Measurements from ENCODE around the gene HSPB1.
A peak's percentile ranks its signal among the peaks of the same experiment; 100 is the strongest.
"Not testable (repeated sequence)": the region's sequence is repeated elsewhere in the genome, so short reads cannot be mapped to it uniquely, and the experiment has no call there.

HSPB1 gene

DNA sequence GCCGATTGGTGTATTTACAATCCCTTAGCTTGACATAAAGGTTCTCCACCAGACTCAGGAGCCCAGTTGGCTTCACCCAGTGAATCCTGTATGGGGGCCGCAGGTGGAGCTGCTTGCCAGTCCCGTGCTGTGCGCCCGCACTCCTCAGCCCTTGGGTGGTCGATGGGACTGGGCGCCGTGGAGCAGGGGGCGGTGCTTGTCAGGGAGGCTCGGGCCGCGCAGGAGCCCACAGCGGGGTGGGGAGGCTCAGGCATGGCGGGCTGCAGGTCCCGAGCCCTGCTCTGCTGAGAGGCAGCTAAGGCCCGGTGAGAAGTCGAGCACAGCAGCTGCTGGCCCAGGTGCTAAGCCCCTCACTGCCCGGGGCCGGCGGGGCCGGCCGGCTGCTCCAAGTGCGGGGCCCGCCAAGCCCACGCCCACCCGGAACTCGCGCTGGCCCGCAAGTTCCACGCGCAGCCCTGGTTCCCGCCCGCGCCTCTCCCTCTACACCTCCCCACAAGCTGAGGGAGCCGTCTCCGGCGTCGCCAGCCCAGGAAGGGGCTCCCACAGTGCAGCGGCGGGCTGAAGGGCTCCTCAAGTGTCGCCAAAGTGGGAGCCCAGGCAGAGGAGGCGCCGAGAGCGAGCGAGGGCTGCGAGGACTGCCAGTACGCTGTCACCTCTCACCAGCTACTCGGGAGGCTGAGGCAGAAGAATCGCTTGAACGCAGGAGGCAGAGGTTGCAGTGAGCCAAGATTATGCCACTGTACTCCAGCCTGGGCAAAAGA lies 7.0 kb downstream of the HSPB1 start:
- DNase-seq, result not testable (repeated sequence)

DNA sequence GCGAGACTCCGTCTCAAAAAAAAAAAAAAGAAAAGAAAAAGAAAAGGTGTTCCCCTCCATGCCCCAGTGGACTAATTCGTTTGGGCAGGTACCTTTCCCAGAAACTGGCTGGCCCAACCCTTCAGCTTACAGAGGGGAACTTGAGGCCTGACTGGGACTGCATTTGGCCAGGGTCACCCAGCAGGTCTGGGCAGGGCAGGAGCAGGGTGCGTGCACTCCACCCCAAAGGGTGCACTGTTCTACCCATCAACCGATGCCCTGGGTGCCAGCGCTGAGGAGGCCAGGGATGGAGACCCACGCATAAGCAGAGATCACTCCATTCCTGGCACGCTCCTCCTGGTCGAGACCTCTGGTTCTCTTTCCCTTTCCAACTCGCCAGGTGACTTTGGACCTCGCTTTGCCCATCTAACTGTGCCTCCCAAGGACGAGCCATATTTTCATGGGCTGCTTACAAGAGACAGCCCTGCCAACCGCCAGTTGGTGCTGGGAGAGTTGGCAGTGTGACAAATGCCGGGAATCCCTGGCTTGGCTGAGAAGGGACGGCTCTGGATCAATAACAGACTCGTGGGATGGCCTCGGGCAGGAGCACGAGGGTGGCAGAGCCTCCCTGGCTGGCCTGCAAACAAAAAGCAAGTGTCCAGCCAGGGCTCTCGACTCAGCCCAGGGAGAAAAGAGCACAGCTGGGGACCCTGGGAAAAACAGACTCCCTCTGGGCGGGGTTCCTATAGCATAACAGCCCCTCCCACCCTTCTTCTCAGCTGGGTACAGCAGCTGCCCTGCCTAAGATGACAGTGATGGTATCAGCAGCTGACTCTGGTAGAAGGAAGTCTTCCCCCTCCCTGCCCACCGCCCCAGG lies 7.9 kb downstream of the HSPB1 start:
- no peak for DNase-seq

DNA sequence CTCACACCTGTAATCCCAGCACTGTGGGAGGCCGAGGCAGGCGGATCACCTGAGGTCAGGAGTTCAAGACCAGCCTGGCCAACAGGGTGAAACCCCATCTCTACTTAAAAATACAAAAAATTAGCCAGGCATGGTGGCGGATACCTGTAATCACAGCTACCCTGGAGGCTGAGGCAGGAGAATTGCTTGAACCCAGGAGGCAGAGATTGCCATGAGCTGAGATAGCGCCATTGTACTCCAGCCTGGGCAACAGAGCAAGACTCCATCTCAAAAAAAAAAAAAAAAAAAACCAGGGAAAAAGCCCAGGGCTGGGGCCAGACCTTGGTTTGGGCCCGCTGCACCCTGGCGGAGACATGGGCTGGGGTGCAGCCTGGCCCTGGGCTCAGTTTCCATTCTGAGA lies 9.4 kb downstream of the HSPB1 start:
- DNase-seq, result not testable (repeated sequence)

DNA sequence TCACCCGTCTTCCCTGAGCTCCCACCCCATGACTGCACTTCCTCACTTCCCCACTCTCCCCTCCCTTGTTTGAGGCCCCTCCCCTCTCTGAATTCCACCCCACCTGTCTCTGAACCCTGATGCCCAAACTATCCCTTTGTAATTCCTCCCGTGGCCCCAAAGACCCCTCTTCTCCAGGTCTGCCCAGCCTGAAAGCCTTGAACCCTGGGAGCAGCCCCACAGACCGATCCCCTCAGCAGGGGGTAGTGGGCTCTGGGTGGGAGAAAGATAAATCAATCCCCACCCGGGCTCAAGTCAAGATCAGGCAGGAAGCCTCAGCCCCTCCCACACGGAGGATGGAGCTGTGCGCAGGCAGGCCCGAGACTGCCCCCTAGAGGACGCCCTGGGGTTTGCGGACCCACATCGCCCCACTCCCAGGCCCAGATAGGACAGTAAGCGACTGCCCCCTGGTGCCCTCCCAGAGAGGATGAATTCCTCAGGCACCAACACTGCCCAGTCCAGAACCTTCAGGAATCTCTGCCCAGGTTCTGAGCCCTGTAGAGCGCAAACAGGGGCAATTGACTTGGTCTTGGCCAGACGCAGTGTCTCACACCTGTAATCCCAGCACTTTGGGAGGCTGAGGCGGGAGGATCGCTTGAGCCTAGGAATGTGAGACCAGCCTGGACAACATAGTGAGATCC lies 11.7 kb downstream of the HSPB1 start:
- peak; percentile 98 for DNase-seq

DNA sequence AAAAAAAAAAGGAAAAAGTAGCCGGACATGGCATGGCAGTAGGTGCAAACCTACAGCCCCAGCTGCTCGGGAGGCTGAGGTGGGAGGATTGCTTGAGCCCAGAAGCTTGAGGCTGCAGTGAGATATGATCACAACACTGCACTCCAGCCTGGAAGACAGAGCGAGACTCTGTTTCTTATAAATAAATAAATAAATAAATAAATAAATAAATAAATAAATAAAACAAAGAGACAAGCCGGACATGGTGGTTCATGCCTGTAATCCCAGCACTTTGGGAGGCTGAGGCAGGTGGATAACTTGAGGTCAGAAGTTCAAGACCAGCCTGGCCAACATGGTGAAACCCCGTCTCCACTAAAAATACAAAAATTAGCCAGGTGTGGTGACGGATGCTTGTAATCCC lies 12.3 kb downstream of the HSPB1 start:
- not testable (repeated sequence) for DNase-seq

DNA sequence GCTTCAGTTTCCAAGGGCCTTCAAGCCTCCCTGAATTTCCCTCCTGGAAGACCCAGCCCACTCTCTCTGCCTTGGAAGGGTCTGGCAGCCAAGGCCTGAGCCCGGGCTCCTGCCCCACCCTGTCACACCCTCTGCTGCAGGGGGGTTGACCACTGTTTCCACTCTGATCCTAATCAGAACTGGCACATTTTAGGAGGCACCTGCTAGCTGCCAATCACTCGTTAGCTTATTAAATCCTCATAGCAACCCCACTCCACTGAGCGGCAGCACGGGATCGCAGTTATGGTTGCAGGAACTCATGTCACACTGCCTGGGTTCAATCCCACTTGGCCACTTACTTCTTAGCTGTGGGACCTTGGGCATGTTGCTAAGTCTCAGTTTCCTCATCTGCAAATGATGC lies 12.9 kb downstream of the HSPB1 start:
- DNase-seq, result no peak

DNA sequence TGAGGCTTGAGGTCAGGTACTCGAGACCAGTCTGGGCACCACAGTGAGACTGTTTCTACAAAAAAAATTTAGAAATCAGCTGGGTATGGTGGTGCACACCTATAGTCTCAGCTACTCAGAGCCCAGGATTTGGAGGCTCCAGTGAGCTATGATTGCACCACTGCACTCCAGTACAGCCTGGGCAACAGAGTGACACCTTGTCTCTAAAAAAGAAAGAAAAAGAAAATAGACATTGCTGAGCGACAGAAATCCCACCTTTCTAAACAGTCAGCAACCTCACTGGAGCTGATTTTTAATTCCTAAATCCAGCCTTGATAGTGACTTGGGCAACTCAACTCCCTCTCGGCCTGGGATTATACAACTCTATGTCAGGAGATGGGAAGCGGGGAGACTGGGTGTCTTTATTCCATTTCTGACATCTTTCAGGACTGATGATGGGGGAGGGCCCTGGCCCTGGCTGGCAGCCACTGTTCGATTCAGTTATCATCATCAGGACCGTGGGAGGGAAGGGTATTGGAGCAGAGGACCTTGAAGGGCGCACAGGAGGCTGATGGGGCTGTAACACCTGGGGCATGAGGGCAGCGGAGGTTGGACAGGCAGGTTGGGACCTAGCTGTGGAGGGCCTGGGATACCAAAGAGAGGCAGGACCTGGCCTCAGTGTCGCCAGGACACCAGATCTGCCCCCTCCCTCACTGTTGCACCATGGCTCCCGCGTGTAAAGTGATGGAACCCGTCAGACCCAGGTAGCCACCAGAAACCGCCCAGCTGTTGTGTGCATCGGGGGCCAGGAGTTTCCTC lies 14.7 kb downstream of the HSPB1 start:
- no peak for DNase-seq

DNA sequence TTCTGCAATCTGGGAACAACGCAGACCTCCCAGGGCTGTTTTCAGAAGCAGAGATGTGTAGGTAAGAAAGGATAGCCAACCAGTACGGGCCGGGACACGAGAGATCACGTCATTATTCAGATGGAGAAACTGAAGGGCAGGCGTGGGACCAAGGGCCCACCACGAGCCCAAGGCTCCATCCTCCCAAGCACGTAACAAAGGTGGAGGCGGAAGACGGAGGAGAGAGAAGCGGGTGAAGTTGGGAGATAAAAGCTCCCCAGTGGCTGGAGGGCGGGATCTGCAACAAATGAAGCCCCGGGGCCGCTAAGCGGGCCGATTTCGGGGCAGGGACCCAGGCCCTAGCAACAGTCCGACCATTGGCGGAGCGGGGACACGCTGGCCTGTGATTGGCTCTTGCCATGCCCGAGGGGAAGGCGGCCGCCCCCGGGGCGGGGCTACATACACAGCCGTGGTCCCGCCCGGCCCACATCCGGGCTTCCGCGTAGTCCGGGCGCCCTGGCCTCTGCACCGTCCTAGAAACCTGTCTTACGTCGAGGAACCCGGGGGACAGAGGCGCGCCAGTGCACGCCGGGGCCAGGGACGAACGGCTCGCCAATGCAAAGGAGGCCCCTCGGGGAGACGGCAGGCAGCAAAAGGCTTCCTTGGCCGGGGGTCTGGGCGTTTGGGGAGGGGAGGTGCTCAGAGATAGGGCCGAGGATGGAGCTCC lies 15.5 kb downstream of the HSPB1 start:
- peak; percentile 97 for DNase-seq

DNA sequence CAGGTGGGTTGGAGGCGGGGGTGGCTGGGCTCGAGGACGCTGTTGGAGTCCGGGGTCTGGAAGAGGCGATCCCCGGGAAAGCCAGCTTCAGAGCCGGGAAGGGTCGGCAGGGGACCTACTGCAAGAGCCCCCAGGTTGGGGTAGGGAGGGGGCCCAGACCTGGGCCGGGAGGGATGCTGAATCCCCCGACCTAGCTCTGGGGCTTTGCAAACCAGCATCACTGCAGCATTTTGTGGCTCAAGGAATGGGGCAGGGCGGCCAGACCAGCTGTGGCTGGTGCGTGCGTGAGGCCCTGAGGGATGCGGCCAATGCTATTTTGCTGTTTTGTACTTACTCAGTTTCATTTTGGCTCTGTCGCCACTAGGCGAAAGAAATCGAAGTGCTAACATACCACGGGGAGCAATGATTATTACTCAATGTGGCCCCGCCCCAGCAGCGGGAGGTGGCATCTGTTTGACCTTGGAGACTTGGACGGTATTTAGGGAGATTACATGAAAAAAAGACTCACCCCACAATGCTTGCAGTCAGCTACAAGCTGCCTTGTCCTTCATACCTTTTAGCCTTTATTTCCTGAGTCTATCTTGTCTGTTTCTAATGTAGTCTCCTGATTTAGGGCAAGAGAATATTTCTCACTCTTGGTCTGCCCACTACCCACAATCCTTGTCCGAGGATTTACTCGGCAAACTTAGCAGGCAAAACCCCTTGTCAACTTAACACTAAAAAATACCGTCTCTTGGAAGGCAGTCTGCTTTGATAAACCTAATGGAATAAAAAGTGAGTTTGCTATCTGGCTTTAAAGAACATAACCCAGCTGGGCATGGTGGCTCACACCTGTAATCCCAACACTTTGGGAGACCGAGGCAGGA lies 16.2 kb downstream of the HSPB1 start:
- DNase-seq, result peak; percentile 56

DNA sequence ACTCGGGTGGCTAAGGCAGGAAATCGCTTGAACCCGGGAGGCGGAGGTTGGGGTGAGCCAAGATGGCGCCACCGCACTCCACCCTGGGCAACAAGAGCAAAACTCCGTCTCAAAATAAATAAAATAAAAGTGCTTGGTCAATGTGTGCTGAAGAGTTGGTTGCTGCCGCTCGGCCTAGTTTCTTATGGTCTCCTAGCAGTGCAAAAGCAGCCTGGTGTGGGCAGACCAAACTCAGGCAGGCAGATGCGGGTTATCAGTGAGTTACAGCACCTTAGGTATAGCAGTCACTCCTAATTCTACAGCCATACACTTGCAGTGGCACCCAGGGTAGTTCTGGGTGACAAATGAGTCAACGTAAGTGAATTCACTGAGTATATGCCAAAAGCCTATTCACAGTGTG lies 22.6 kb downstream of the HSPB1 start:
- no peak for DNase-seq

DNA sequence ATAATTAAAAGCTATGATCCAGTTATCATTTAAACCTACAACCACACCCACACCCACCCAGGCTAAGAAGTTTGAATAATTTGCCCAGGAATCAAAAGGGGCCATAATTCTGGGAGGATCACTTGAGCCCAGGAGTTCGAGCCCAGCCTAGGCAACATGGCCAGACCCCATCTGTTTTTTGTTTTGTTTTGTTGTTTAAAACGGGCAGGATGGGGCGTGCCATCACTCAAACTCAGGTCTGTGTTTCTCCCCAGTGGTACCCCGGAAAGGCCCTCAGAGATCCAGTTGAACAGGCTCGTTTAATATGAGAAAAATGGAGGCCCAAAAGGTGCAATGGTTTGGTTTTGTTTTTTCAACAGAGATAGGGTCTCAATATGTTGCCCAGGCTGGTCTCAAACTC lies 23.3 kb downstream of the HSPB1 start:
- DNase-seq, result no peak

DNA sequence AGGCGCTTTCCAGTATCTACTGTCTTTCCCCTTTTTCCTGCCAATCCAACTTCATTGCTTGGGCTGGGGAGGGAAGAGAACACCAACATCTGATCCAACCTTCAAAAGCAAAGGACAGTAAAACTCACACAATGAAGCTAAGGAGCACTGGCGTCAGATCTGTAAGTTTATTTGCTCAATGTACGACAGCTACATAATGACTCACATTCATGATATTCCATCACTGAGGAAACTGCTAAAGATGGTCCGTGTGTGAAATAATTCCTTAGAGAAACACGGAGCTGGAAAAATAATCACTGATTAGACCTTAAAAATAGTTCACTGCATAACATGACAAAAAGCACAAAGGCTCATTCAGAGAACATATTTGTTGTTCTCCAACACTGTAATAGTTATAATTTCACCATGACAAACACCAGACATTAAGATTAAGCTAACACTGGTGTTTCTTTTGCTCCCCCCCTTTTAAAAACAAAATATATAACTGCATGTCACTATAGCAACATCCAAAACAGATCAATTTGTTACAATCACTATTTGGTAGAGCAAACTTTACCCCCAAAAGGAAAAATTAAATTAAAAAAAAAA lies 24.3 kb downstream of the HSPB1 start:
- no peak for DNase-seq

DNA sequence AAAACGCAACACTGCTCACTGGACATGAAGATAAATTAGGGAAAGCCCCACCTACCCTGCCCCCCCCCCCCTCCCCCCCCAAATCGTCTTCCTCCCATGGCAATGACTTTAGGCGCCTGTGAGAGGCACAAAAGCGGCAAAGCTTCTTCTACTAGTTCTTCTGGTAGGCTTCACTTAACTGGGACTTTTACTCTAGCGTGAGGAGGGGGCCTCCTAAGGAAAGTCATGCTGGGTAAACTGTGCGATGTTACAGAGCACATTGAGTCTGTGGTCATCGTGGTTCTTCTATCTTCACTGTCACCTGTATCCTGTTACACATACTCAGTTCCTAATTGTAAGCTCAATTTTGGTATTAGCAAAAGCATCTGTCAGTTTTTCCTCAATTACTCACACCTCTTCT lies 25.1 kb downstream of the HSPB1 start:
- no peak for DNase-seq

DNA sequence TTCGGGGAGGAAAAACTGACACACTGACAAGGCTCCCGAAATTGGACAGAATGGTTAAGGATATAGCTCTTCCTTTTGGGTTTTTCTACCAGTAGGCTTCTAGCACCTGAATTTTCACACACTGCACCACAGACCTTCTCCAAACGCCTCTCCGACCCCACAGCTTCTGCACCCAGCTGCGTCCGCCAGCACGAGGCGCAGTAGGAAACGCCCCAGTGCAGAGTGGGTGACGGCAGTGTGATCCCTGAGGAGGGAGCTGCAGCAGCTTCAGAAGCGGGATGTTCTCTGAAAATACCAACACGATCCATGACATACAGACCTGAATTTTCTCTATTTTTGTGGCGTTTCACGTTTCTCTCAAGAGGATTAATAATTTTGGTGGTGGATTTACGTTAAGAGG lies 25.9 kb downstream of the HSPB1 start:
- no peak for DNase-seq

DNA sequence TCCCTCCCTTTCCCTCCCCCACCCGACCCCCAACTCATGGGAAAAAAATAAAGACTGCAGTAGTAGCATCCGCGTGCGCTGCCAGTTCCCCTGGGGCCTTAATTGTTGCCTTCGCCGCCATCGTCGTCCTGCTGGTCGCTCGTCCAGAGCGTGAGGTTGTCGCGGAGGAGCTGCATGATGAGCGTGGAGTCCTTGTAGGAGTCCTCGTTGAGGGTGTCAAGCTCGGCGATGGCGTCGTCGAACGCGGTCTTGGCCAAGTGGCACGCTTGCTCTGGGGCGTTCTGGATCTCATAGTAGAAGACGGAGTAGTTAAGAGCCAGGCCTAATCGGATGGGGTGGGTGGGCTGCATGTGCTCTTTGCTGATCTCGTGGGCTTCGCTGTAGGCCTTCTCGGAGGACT lies 27.0 kb downstream of the HSPB1 start:
- no peak for DNase-seq

DNA sequence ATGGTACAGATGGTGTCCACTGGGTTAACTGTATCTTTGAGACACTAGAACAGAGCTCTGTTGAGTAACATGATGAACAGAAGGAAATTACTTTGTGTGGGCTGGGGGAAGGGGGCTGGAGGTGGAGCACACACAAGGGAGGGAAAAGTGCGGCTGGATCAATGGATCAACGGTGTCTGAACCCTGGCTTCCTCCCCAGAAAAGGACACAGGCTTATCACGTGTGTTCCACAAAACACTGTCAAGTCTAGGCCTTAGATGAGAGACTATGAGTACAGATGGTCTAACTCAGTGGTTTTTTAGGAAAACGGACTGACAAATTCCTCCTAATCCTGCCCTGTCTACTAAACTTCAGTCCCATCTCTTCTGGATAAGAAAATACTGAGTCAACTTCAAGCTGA lies 27.8 kb downstream of the HSPB1 start:
- DNase-seq, result no peak

DNA sequence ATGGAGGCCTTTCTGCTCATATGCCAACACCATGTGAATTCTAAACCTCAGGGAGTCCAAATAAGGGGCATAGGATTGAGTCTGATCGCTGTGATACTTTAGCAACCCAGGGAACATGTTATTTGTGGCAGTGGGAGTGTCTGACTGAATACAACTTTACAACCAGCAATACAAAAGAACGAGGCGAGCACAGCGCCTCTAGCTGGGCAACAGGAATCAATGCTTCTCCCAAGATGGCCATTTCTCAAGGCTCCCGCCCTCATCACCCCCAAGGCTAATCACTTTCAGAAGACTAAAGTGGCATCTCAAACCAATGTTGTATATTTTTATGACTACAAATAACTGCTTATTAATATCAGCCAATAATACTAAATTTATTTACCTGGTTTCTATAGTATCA lies 28.2 kb downstream of the HSPB1 start:
- DNase-seq, result no peak

DNA sequence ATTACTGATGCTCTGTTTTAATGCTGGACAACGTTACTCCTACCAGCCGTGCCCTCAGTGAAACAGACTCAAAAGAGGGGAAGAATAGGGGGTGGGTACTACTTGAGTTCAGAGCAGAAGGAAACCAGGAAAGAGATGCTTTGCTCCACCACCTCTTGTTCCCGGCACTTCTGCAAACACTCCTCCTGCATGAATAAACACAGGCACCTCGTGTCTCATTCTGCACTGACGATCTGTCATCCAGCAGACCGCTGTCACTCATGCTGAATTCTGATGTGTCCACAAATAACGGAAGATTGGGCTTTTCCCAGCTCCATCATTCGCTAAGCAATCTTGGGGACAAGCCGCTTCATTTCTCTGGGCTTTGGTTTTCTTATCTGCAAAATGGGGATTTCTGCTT lies 29.6 kb downstream of the HSPB1 start:
- no peak for DNase-seq

DNA sequence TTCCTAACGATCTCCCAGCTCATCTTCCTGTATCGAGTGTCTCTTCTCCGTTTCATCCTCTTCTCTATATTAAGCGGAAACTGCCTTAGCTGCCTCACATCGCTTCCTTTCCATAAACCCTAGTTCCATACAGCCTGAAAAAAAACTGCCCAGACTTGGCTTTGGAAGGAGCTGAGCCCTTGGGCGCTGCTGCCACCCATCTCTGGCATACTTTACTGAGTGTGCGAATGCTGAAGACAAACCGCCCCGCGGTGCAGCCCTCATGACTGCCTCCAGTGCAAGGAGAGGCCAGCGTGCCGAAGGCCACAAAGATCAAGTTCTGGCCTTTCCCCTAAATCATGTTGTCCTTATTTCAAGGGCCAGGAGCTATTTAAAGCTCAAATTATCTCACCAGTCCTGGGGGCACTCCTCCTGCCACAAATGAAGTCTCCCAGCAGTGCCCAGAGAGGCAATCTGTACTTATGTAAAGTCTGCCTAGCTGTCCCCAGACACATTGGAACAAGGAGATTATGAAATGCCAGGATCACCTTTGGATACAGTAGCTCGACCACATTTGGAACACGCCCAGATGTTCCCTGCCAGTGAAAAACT lies 31.1 kb downstream of the HSPB1 start:
- no peak for DNase-seq

DNA sequence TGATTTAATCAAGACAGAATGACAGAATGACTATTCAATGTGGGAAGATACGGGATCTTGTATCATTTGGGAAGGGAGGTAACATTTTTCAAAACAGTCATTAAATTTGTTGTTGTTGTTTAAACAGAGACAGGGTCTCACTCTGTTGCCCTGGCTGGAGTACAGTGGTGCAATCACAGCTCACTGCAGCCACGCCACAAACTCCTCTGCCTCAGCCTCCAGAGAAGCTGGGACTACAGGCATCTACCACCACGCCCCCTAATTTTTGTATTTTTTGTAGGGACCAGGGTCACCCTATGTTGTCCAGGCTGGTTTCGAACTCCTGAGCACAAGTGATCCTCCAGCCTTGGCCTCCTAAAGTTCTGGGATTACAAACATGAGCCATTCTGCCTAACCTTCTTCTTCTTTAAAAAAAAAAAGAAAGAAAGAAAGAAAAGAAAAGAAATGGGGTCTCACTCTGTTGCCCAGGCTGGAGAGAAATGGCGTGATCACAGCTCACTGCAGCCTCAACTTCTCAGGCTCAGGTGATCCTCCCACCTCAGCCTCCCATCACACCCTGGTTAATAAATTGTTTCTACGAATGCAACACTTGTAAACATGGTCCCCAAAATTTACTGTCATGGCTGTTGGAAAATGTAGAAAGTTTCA lies 32.0 kb downstream of the HSPB1 start:
- no peak for DNase-seq

Data from activated gamma-delta T cell treated with Interleukin-2 at 50 U/mL for 16 hours (primary cell).